SK-N-SH treated with all-trans-retinoic acid at 6 μM for 48 hours (cell line): Measurements from ENCODE around the gene TRIM61.
"Not testable (repeated sequence)": the region's sequence is repeated elsewhere in the genome, so short reads cannot be mapped to it uniquely, and the experiment has no call there.

Source experiments
- GLIS3 ChIP-seq: fragments of 250-450 bp; sonication (Bioruptor Pico); IDR thresholded peaks from 2 replicates; pipeline ENCODE4 v1.5.0; 2020; ENCODE audit warnings: mild to moderate bottlenecking, moderate library complexity
- PPARA ChIP-seq: fragments of 250-450 bp; sonication (Bioruptor Pico); IDR thresholded peaks from 2 replicates; pipeline ENCODE4 v1.5.0; 2020; ENCODE audit warnings: mild to moderate bottlenecking, borderline replicate concordance
- RARB ChIP-seq: fragments of 250-450 bp; sonication (Bioruptor Pico); IDR thresholded peaks from 2 replicates; pipeline ENCODE4 v1.8.0; 2021; ENCODE audit warnings: mild to moderate bottlenecking, moderate library complexity
- ZNF8 ChIP-seq: fragments of 450-650 bp; formaldehyde crosslinking; IDR thresholded peaks from 2 replicates; pipeline ENCODE4 v1.5.0; 2020; ENCODE audit warnings: mild to moderate bottlenecking, moderate library complexity
- TF ChIP-seq, protein P1 (sequence below): fragments of 250-450 bp; sonication (Bioruptor Pico); IDR thresholded peaks from 2 replicates; pipeline ENCODE4 v1.8.0; 2020; ENCODE audit warnings: mild to moderate bottlenecking, moderate library complexity, borderline replicate concordance

DNA sequence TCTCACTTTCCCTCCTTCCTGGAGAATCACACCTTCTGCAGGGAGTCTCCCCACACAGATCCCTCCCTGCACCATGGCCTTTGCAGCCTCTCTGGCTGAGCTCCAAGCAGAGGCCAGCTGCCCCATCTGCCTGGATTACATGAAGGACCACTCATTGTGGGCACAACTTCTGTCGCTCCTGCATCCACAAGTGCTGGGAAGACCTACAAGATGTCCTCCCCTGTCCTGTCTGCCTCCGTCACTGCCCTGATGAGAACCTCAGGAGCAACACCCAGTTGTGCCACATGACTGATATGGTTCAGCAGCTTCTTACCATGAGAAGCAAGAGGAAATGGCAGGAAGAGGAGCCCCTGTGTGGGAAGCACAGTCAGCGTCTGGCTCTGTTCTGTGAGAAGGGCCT is 29.5 kb downstream of the TRIM61 start:
- not testable (repeated sequence) for TF ChIP-seq RARB, ZNF8, GLIS3, PPARA (CRISPR knock-in tag)
- TF ChIP-seq, protein P1, sequence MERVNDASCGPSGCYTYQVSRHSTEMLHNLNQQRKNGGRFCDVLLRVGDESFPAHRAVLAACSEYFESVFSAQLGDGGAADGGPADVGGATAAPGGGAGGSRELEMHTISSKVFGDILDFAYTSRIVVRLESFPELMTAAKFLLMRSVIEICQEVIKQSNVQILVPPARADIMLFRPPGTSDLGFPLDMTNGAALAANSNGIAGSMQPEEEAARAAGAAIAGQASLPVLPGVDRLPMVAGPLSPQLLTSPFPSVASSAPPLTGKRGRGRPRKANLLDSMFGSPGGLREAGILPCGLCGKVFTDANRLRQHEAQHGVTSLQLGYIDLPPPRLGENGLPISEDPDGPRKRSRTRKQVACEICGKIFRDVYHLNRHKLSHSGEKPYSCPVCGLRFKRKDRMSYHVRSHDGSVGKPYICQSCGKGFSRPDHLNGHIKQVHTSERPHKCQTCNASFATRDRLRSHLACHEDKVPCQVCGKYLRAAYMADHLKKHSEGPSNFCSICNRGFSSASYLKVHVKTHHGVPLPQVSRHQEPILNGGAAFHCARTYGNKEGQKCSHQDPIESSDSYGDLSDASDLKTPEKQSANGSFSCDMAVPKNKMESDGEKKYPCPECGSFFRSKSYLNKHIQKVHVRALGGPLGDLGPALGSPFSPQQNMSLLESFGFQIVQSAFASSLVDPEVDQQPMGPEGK = not testable (repeated sequence)
